ENCODE measurements around the gene LYSMD3.

DNA sequence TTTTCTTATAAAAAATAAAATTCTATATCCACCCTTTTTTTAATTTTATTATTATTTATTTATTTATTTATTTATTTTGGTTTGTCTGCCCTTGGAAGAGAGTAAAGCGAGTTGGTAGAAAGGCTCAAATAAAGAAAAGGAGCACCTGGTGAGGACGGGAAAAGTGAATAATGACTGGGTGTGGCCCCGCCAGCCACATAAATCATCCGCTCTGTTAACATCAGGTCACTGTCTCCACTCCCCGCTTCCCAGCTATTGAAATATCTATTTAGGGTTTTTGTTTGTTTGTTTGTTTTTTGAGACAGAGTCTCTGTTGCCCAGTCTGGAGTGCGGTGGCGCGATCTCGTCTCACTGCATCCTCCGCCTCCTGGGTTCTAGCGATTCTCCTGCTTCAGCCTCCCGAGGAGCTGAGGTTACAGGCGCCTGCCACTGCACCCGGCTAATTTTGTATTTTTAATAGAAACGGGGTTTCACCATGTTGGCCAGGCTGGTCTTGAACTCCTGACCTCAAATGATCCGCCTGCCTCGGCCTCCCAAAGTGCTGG is 53.9 kb downstream of the LYSMD3 start:
- TF ChIP-seq POLR2A (IDR thresholded peaks at IDR 0.05; ENCODE audit: low read depth, low read length) (no peak), HDAC6 (IDR thresholded peaks at IDR 0.05; ENCODE audit: unreplicated experiment) (no peak), NR2C1 (IDR thresholded peaks at IDR 0.05) (no peak), RBBP5 (conservative IDR thresholded peaks at IDR 0.05) (no peak), EP300 (IDR thresholded peaks at IDR 0.05; ENCODE audit: borderline replicate concordance in 1 of 2, control insufficient read depth in 1 of 2, low read depth in 2 of 2, low read length in 2 of 2) (no peak), DPF2 (IDR thresholded peaks at IDR 0.05) (no peak), MXI1 (IDR thresholded peaks at IDR 0.05; ENCODE audit: low read depth, low read length) (no peak), ZZZ3 (IDR thresholded peaks at IDR 0.05; ENCODE audit: control insufficient read depth, insufficient read length, low read depth) (no peak), STAT1 (conservative IDR thresholded peaks at IDR 0.05) (no peak), NFXL1 (IDR thresholded peaks at IDR 0.05; ENCODE audit: borderline replicate concordance) (no peak)
- TF ChIP-seq, protein P1, sequence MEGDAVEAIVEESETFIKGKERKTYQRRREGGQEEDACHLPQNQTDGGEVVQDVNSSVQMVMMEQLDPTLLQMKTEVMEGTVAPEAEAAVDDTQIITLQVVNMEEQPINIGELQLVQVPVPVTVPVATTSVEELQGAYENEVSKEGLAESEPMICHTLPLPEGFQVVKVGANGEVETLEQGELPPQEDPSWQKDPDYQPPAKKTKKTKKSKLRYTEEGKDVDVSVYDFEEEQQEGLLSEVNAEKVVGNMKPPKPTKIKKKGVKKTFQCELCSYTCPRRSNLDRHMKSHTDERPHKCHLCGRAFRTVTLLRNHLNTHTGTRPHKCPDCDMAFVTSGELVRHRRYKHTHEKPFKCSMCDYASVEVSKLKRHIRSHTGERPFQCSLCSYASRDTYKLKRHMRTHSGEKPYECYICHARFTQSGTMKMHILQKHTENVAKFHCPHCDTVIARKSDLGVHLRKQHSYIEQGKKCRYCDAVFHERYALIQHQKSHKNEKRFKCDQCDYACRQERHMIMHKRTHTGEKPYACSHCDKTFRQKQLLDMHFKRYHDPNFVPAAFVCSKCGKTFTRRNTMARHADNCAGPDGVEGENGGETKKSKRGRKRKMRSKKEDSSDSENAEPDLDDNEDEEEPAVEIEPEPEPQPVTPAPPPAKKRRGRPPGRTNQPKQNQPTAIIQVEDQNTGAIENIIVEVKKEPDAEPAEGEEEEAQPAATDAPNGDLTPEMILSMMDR (IDR thresholded peaks at IDR 0.05 in 2 of 3, conservative IDR thresholded peaks at IDR 0.05 in 1 of 3; ENCODE audit: control insufficient read depth in 2 of 3, extremely low read depth in 1 of 3, insufficient read depth in 1 of 3, low read depth in 3 of 3, low read length in 3 of 3) = no peak
